ENCODE data around the gene ASIC2. TPM values are rescaled to one million over a fixed set of nuclear protein-coding genes. Genes with fewer than 3 reads are reported as not detected.

Gene ASIC2
- total RNA-seq, 1 experiment from 2014 or later: 0.11 TPM

- no peaks in the 10 kb centered on the region for H3K36me3 ChIP-seq (ENCODE audit: low read depth, low read length)
- CTCF ChIA-PET: no interaction called here
- H3K9me3 ChIP-seq (ENCODE audit: low read length): no peaks in the 10 kb centered on the region
- no peaks in the 10 kb centered on the region for H3K9me2 ChIP-seq (replicated peaks; ENCODE audit: low read length)
- peaks cover 40% of the 10 kb centered on the region for H3K27me3 ChIP-seq (ENCODE audit: low read length)
- POLR2A ChIA-PET (ENCODE audit: unreplicated experiment): interaction anchor here (0.6 kb wide), 1 partner anchor 264 kb away, joined by 3 read pairs; no protein-coding TSS in a partner anchor
- intact Hi-C loops (cut with micrococcal nuclease): no loop called here
- H4K20me1 ChIP-seq (ENCODE audit: low read length): no peaks in the 10 kb centered on the region
- H3K27ac ChIP-seq (ENCODE audit: low read length): no peak overlapping the region
- H3K4me3 ChIP-seq (ENCODE audit: low read length): no peak overlapping the region
- H2AFZ ChIP-seq (ENCODE audit: low read length): no peak overlapping the region
- ATAC-seq: no peak
- no peak overlapping the region for H3K9ac ChIP-seq (ENCODE audit: low read length)
- H3F3A ChIP-seq (ENCODE audit: low read length, unreplicated experiment): no peaks in the 10 kb centered on the region
- no peaks in the 10 kb centered on the region for H3K79me2 ChIP-seq (ENCODE audit: low read length)
- no peak overlapping the region for H3K4me2 ChIP-seq (ENCODE audit: low read length)
- H3K4me1 ChIP-seq (ENCODE audit: insufficient read depth, low read length): no peaks in the 10 kb centered on the region
- no peak for DNase-seq
- no peak for TF ChIP-seq EZH2 (IDR thresholded peaks at IDR 0.05; ENCODE audit: low read length, unreplicated experiment)
- TF ChIP-seq EZH2phosphoT487 (IDR thresholded peaks at IDR 0.05; ENCODE audit: borderline replicate concordance, low read length): no peak
- TF ChIP-seq CTCF (conservative IDR thresholded peaks at IDR 0.05; ENCODE audit: low read depth, low read length): no peak
- no TSS peak for BruUV-seq (replicated peaks)
Observed at GRCh38 chr17:33318241-33318640, 25.1 kb upstream of the ASIC2 start.

- Histone ChIP-seq H4K20me1 (ENCODE audit: low read length) (no peaks in the 10 kb centered on the region), H3K79me2 (ENCODE audit: low read length) (no peaks in the 10 kb centered on the region), H3K9ac (ENCODE audit: low read length) (no peak overlapping the region), H3K27ac (ENCODE audit: low read length) (no peak overlapping the region), H3K4me1 (ENCODE audit: insufficient read depth, low read length) (no peaks in the 10 kb centered on the region), H3K4me2 (ENCODE audit: low read length) (no peak overlapping the region), H3K9me2 (replicated peaks; ENCODE audit: low read length) (no peaks in the 10 kb centered on the region), H3K36me3 (ENCODE audit: low read depth, low read length) (no peaks in the 10 kb centered on the region), H2AFZ (ENCODE audit: low read length) (no peak overlapping the region), H3K9me3 (ENCODE audit: low read length) (no peaks in the 10 kb centered on the region), H3K27me3 (ENCODE audit: low read length) (peaks cover 42% of the 10 kb centered on the region), H3F3A (ENCODE audit: low read length, unreplicated experiment) (no peaks in the 10 kb centered on the region), H3K4me3 (ENCODE audit: low read length) (no peak overlapping the region)
- no TSS peak for BruUV-seq (replicated peaks)
- ATAC-seq (no peak), DNase-seq (no peak)
- TF ChIP-seq EZH2 (IDR thresholded peaks at IDR 0.05; ENCODE audit: low read length, unreplicated experiment): no peak
- TF ChIP-seq EZH2phosphoT487 (IDR thresholded peaks at IDR 0.05; ENCODE audit: borderline replicate concordance, low read length): no peak
- CTCF ChIA-PET: no interaction called here
- intact Hi-C loops (cut with micrococcal nuclease): no loop called here
- POLR2A ChIA-PET (ENCODE audit: unreplicated experiment): no interaction called here
Observed at GRCh38 chr17:33316746-33317145, 23.7 kb upstream of the ASIC2 start.

GRCh38 chr17:33310296-33310695, 17.2 kb upstream of the ASIC2 start:
- Histone ChIP-seq H3K4me3 (ENCODE audit: low read length) (no peak overlapping the region), H3F3A (ENCODE audit: low read length, unreplicated experiment) (no peaks in the 10 kb centered on the region), H3K27ac (ENCODE audit: low read length) (no peak overlapping the region), H3K4me1 (ENCODE audit: insufficient read depth, low read length) (no peaks in the 10 kb centered on the region), H4K20me1 (ENCODE audit: low read length) (no peaks in the 10 kb centered on the region), H3K4me2 (ENCODE audit: low read length) (no peak overlapping the region), H3K79me2 (ENCODE audit: low read length) (no peaks in the 10 kb centered on the region), H3K27me3 (ENCODE audit: low read length) (peaks cover 43% of the 10 kb centered on the region), H3K36me3 (ENCODE audit: low read depth, low read length) (no peaks in the 10 kb centered on the region), H3K9ac (ENCODE audit: low read length) (no peak overlapping the region), H2AFZ (ENCODE audit: low read length) (no peak overlapping the region), H3K9me2 (replicated peaks; ENCODE audit: low read length) (no peaks in the 10 kb centered on the region), H3K9me3 (ENCODE audit: low read length) (no peaks in the 10 kb centered on the region)
- BruUV-seq (replicated peaks): no TSS peak
- DNase-seq: no peak
- TF ChIP-seq EZH2 (IDR thresholded peaks at IDR 0.05; ENCODE audit: low read length, unreplicated experiment) (no peak), CTCF (conservative IDR thresholded peaks at IDR 0.05; ENCODE audit: low read depth, low read length) (no peak), EZH2phosphoT487 (IDR thresholded peaks at IDR 0.05; ENCODE audit: borderline replicate concordance, low read length) (no peak)
- ATAC-seq: no peak
- ChIA-PET POLR2A (ENCODE audit: unreplicated experiment) (no interaction called here), CTCF (no interaction called here)
- intact Hi-C loops (cut with micrococcal nuclease): no loop called here
